Astrocyte (in vitro differentiated cells and primary cell): ENCODE data around the gene BICC1. TPM values are rescaled to one million over a fixed set of nuclear protein-coding genes. Genes with fewer than 3 reads are reported as not detected.

Experiments
- DNase-seq: peaks from one replicate; pipeline ENCODE4 v3.0.0-alpha.2; 2010; ENCODE audit warnings: low read depth
- FAIRE-seq: peaks from 2 replicates; lab custom pipeline; 2011; peaks lifted over from hg19 to GRCh38; lab: Jason Lieb, UNC
- H2AFZ ChIP-seq: 2 replicates; pipeline ENCODE4 v1.6.0; 2012; ENCODE audit warnings: low read depth, low read length, inconsistent platforms
- H3K27ac ChIP-seq: 2 replicates; pipeline ENCODE4 v1.5.1; 2011; ENCODE audit warnings: low read depth, low read length, inconsistent platforms
- H3K27me3 ChIP-seq: 2 replicates; pipeline ENCODE4 v1.6.0; 2011; ENCODE audit warnings: low read length, inconsistent platforms; ENCODE audit not compliant: insufficient read depth
- H3K36me3 ChIP-seq: 2 replicates; pipeline ENCODE4 v1.5.1; 2011; ENCODE audit warnings: low read length, inconsistent platforms; ENCODE audit not compliant: insufficient read depth
- H3K4me1 ChIP-seq: 2 replicates; pipeline ENCODE4 v1.5.1; 2011; ENCODE audit warnings: low read length, inconsistent platforms; ENCODE audit not compliant: insufficient read depth
- H3K4me2 ChIP-seq: 2 replicates; pipeline ENCODE4 v1.6.0; 2012; ENCODE audit warnings: low read length, inconsistent platforms
- H3K4me3 ChIP-seq: 2 replicates; pipeline ENCODE4 v1.5.1; 2011; ENCODE audit warnings: low read depth, mild to moderate bottlenecking, low read length, inconsistent platforms; ENCODE audit not compliant: insufficient read depth
- H3K79me2 ChIP-seq: 2 replicates; pipeline ENCODE4 v1.6.0; 2012; ENCODE audit warnings: mild to moderate bottlenecking, low read length, inconsistent platforms; ENCODE audit not compliant: insufficient read depth
- H3K9ac ChIP-seq: 2 replicates; pipeline ENCODE4 v1.6.0; 2012; ENCODE audit warnings: mild to moderate bottlenecking, low read length, inconsistent platforms
- H3K9me3 ChIP-seq: 2 replicates; pipeline ENCODE4 v1.5.1; 2012; ENCODE audit warnings: low read depth, mild to moderate bottlenecking, low read length, inconsistent platforms; ENCODE audit not compliant: insufficient read depth
- H4K20me1 ChIP-seq: 2 replicates; pipeline ENCODE4 v1.6.0; 2012; ENCODE audit warnings: low read length, inconsistent platforms; ENCODE audit not compliant: insufficient read depth
- H3K27ac Mint-ChIP-seq: one replicate; pipeline ENCODE4 v1.8.0; 2021; ENCODE audit warnings: mild to moderate bottlenecking, mixed read lengths; ENCODE audit not compliant: unreplicated experiment
- H3K27me3 Mint-ChIP-seq: one replicate; pipeline ENCODE4 v1.8.0; 2021; ENCODE audit warnings: low read depth, mixed read lengths; ENCODE audit not compliant: unreplicated experiment
- H3K36me3 Mint-ChIP-seq: one replicate; pipeline ENCODE4 v1.8.0; 2021; ENCODE audit warnings: low read depth, mixed read lengths; ENCODE audit not compliant: unreplicated experiment
- H3K4me1 Mint-ChIP-seq: one replicate; pipeline ENCODE4 v1.8.0; 2021; ENCODE audit warnings: low read depth, mixed read lengths; ENCODE audit not compliant: unreplicated experiment
- H3K4me3 Mint-ChIP-seq: one replicate; pipeline ENCODE4 v1.8.0; 2021; ENCODE audit warnings: mild to moderate bottlenecking, moderate library complexity, mixed read lengths; ENCODE audit not compliant: unreplicated experiment
- H3K9me3 Mint-ChIP-seq: one replicate; pipeline ENCODE4 v1.8.0; 2021; ENCODE audit warnings: mild to moderate bottlenecking, mixed read lengths; ENCODE audit not compliant: unreplicated experiment
- EZH2 ChIP-seq: IDR thresholded peaks from 2 replicates; pipeline ENCODE4 v1.6.1; 2012; ENCODE audit warnings: mild to moderate bottlenecking, low read length, inconsistent platforms; ENCODE audit not compliant: insufficient read depth
- total RNA-seq: library from RNA; stranded (reverse); gene quantifications from 2 replicates; pipeline ENCODE4 v1.2.1, GENCODE V29; 2021
- TF ChIP-seq, protein P1 (sequence below): IDR thresholded peaks from 2 replicates; pipeline ENCODE4 v1.5.1; 2011; ENCODE audit warnings: low read depth, mild to moderate bottlenecking, inconsistent platforms, low read length, moderate library complexity; ENCODE audit not compliant: insufficient read depth

Gene BICC1
- total RNA-seq, 1 donor from 2014 or later, result 23.0 TPM

DNA sequence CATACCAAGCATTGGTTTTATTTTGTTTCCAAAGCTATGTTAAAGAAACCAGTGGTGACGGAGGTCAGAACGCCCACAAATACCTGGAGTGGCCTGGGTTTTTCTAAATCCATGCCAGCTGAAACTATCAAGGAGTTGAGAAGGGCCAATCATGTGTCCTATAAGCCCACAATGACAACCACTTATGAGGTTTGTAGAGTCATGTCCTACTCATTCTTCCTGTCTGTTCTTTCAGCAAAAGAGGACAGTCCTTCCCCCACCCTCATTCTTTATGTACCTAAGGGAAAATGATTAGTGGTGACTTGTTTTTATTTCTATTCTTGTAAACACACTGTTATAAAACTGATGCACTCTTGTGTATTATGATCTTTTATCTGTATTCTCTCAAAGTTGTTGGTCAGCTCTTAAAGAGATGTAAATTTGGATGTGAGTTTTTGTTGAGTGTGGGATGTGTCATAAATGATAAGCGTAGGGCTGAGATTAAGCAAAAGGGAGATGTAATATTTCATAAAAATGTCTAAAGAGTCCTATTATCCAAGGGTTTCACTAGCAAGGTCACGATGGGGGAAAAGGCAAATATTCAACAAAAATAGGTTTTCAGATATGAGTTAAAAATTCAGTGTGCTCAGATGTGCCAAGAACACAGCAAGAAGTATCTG is 294.4 kb downstream of the BICC1 start:
- Mint-ChIP-seq H3K4me1 (peaks cover 5% of the 10 kb centered on the region), H3K36me3 (peaks cover 14% of the 10 kb centered on the region), H3K4me3 (no peak overlapping the region), H3K9me3 (no peaks in the 10 kb centered on the region), H3K27me3 (no peaks in the 10 kb centered on the region), H3K27ac (no peak overlapping the region)
- Histone ChIP-seq H3K27me3 (no peaks in the 10 kb centered on the region), H3K4me3 (no peak overlapping the region), H3K36me3 (peaks cover 14% of the 10 kb centered on the region), H3K9ac (no peak overlapping the region), H3K79me2 (no peaks in the 10 kb centered on the region), H4K20me1 (no peaks in the 10 kb centered on the region), H3K27ac (no peak overlapping the region), H3K4me2 (no peak overlapping the region), H3K9me3 (no peaks in the 10 kb centered on the region), H2AFZ (no peak overlapping the region), H3K4me1 (no peaks in the 10 kb centered on the region)
- DNase-seq, result no peak
- TF ChIP-seq, protein P1, sequence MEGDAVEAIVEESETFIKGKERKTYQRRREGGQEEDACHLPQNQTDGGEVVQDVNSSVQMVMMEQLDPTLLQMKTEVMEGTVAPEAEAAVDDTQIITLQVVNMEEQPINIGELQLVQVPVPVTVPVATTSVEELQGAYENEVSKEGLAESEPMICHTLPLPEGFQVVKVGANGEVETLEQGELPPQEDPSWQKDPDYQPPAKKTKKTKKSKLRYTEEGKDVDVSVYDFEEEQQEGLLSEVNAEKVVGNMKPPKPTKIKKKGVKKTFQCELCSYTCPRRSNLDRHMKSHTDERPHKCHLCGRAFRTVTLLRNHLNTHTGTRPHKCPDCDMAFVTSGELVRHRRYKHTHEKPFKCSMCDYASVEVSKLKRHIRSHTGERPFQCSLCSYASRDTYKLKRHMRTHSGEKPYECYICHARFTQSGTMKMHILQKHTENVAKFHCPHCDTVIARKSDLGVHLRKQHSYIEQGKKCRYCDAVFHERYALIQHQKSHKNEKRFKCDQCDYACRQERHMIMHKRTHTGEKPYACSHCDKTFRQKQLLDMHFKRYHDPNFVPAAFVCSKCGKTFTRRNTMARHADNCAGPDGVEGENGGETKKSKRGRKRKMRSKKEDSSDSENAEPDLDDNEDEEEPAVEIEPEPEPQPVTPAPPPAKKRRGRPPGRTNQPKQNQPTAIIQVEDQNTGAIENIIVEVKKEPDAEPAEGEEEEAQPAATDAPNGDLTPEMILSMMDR, result no peak
- no peak for TF ChIP-seq EZH2
- FAIRE-seq, result no peak

DNA sequence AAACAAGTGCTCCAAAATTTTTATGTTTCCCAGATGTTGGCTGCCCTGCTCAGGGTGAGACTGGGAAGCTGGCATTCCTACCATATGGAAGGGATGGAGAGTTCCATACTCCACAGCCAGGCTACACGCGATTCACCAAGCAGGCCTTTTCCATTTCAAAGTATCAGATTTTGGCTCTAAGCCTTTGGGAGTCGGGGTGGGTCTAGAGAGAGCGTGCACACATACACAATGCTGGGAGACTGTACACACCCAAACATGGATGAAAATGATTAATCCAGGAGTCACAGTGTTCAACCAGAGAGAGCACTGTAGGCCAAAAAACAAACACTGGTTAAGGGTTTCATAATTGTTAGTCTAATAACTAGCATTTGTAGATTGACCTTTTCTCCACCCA is 295.0 kb downstream of the BICC1 start:
- no peak overlapping the region for H3K27ac Mint-ChIP-seq
- peaks cover 5% of the 10 kb centered on the region for H3K4me1 Mint-ChIP-seq
- peaks cover 15% of the 10 kb centered on the region for H3K36me3 Mint-ChIP-seq
- no peaks in the 10 kb centered on the region for H3K9me3 ChIP-seq
- no peak overlapping the region for H3K4me2 ChIP-seq
- no peak overlapping the region for H3K9ac ChIP-seq
- peaks cover 10% of the 10 kb centered on the region for H3K36me3 ChIP-seq
- no peaks in the 10 kb centered on the region for H3K79me2 ChIP-seq
- H2AFZ ChIP-seq, result no peak overlapping the region
- H3K27ac ChIP-seq, result no peak overlapping the region
- H3K4me3 Mint-ChIP-seq, result no peak overlapping the region
- no peaks in the 10 kb centered on the region for H3K27me3 ChIP-seq
- H4K20me1 ChIP-seq, result no peaks in the 10 kb centered on the region
- no peak for FAIRE-seq
- no peak overlapping the region for H3K4me3 ChIP-seq
- DNase-seq, result peak; percentile 32
- no peak for TF ChIP-seq EZH2
- TF ChIP-seq, protein P1, result no peak
- H3K27me3 Mint-ChIP-seq, result no peaks in the 10 kb centered on the region
- H3K4me1 ChIP-seq, result no peaks in the 10 kb centered on the region
- H3K9me3 Mint-ChIP-seq, result no peaks in the 10 kb centered on the region

DNA sequence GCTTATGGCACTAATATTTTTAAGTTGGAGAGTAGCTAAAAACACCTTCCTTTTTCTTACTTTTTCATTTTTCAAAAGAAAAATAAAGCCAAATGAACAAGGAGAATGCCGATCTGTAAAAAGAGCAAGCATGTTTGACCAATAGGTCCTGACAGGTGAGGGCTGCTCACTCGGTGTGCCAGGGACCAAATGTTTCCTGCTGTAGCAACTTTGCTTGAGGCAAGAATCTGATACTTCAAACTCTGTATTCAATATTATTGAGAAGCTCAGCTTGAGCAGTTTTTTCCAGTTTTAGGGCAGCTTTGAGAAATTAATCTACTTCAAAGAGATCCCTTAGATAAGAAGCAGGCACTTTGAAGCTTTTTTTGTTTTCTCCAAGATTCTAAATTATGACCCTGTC is 298.1 kb downstream of the BICC1 start:
- H3K79me2 ChIP-seq, result no peaks in the 10 kb centered on the region
- H3K4me3 Mint-ChIP-seq, result no peak overlapping the region
- no peak overlapping the region for H3K4me3 ChIP-seq
- no peak overlapping the region for H3K4me2 ChIP-seq
- H3K27ac ChIP-seq, result no peak overlapping the region
- FAIRE-seq (no peak), DNase-seq (no peak)
- H3K36me3 ChIP-seq, result peaks cover 19% of the 10 kb centered on the region
- H3K36me3 Mint-ChIP-seq, result peaks cover 27% of the 10 kb centered on the region
- no peak overlapping the region for H2AFZ ChIP-seq
- H3K27ac Mint-ChIP-seq, result no peak overlapping the region
- H3K27me3 ChIP-seq, result no peaks in the 10 kb centered on the region
- no peaks in the 10 kb centered on the region for H3K27me3 Mint-ChIP-seq
- H3K9me3 ChIP-seq, result no peaks in the 10 kb centered on the region
- H3K4me1 ChIP-seq, result no peaks in the 10 kb centered on the region
- peaks cover 5% of the 10 kb centered on the region for H3K4me1 Mint-ChIP-seq
- H3K9me3 Mint-ChIP-seq, result no peaks in the 10 kb centered on the region
- TF ChIP-seq, protein P1, result no peak
- TF ChIP-seq EZH2, result no peak
- no peak overlapping the region for H3K9ac ChIP-seq
- H4K20me1 ChIP-seq, result no peaks in the 10 kb centered on the region
